Activated T-helper 17 cell treated with anti-CD3 and anti-CD28 coated beads, Interleukin-2, amount 50 U/mL, for 72 hours (primary cell): ENCODE data around the gene TRIM24. TPM values are rescaled to one million over a fixed set of nuclear protein-coding genes. Genes with fewer than 3 reads are reported as not detected.
"Not testable (repeated sequence)": the region's sequence is repeated elsewhere in the genome, so short reads cannot be mapped to it uniquely, and the experiment has no call there.

Experiments
- ATAC-seq: fragments of 150-1000 bp; cut with Tn5 transposase; replicated peaks from 2 replicates; pipeline ENCODE4 v1.10.0; 2021; ENCODE audit warnings: mild to moderate bottlenecking, moderate library complexity
- H3K27ac Mint-ChIP-seq: one replicate; pipeline ENCODE4 v1.8.0; 2022; ENCODE audit warnings: mixed read lengths
- H3K27me3 Mint-ChIP-seq: one replicate; pipeline ENCODE4 v1.8.0; 2022; ENCODE audit warnings: mixed read lengths
- H3K36me3 Mint-ChIP-seq: one replicate; pipeline ENCODE4 v1.8.0; 2022; ENCODE audit warnings: low read depth, mild to moderate bottlenecking, mixed read lengths
- H3K4me1 Mint-ChIP-seq: one replicate; pipeline ENCODE4 v1.8.0; 2022; ENCODE audit warnings: mixed read lengths
- H3K4me3 Mint-ChIP-seq: one replicate; pipeline ENCODE4 v1.8.0; 2022; ENCODE audit warnings: mild to moderate bottlenecking, mixed read lengths
- H3K9me3 Mint-ChIP-seq: one replicate; pipeline ENCODE4 v1.8.0; 2022; ENCODE audit warnings: mixed read lengths
- total RNA-seq, 2 donors: library from RNA; stranded (reverse); gene quantifications; one replicate each; pipeline ENCODE4 v1.2.3, GENCODE V29; 2022

TRIM24 gene
- total RNA-seq, 2 donors from 2014 or later, result 8.5 to 19.4 TPM

DNA sequence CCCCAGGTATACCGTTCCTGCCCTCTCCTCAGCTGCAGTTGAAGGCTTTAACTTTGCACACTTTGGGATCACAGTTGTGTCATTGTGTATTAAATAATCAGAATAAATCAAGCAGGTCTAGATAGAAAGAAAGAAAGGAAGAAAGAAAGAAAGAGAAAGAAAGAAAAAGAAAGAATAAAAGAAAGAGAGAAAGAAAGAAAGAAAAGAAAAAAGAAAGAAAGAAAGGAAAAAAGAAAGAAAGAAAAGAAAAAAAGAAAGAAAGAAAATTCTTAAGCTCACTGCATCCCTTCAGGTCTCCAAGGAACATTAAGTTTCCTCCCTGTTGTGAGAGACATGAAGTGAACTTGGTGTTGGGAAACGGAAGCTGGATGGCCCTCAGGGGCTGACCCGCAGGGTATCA lies 17.2 kb upstream of the TRIM24 start:
- H3K4me1 Mint-ChIP-seq, result no peaks in the 10 kb centered on the region
- H3K9me3 Mint-ChIP-seq, result no peaks in the 10 kb centered on the region
- no peaks in the 10 kb centered on the region for H3K27me3 Mint-ChIP-seq
- no peak for ATAC-seq
- H3K36me3 Mint-ChIP-seq, result no peaks in the 10 kb centered on the region
- no peak overlapping the region for H3K4me3 Mint-ChIP-seq
- H3K27ac Mint-ChIP-seq, result no peak overlapping the region

DNA sequence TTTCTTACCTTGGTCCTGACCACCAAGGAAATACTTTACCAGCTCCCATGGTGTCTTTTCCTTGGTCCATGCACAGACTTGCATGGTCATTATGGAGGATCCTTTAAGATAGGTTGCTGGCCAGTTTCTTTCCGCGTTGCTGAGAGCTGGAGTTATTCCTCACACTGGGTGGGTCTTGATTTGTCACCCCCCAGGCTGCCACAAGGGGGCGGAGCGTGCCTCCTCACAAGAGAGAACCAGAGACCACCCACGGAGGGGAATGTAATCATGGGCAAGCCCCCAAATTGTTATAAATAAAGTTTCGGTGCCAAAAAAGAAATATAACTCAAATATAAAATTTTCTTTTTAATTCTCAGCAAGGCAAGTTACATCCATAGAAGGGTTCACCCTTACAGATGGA lies 10.5 kb upstream of the TRIM24 start:
- H3K36me3 Mint-ChIP-seq, result no peaks in the 10 kb centered on the region
- no peak overlapping the region for H3K4me3 Mint-ChIP-seq
- no peaks in the 10 kb centered on the region for H3K4me1 Mint-ChIP-seq
- H3K27ac Mint-ChIP-seq, result no peak overlapping the region
- ATAC-seq, result no peak
- no peaks in the 10 kb centered on the region for H3K9me3 Mint-ChIP-seq
- peaks cover 3% of the 10 kb centered on the region for H3K27me3 Mint-ChIP-seq

DNA sequence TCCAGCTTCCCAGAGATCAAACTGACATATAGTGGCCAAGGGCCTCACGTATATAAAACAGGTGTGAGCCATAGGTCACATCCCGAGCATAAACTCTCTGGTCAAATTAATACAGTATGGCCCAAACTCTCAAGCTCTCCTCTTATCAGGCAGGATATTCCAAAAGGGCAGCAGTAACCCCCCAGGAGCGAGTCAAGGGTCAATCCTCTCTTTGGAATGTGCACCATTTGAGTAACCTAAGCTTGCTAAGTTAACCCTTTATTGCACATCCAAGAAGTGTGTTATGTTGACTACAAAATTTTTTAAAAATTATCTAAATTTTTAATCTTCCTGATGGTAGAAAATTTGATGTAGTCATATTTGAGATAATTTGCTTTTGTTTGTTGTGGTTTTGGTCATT lies 4.5 kb upstream of the TRIM24 start:
- H3K27me3 Mint-ChIP-seq, result peaks cover 7% of the 10 kb centered on the region
- H3K27ac Mint-ChIP-seq, result no peak overlapping the region
- no peak for ATAC-seq

DNA sequence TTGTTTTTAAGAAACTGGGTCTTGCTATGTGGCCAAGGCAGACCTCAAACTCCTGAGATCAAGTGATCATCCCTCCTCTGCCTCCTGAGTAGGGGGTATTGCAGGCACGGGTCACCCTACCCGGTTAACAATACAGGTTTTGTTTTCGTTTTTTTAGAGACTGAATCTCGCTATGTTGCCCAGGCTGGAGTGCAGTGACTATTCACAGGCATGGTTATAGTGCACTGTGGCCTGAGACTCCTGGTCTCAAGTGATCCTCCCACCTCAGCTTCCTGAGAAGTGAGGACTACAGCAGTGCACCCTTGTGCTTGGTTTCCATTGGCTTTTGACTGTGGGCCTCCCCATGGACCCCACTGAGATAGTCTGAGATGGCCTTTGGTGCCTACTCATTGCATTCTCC lies 3.8 kb upstream of the TRIM24 start:
- H3K27ac Mint-ChIP-seq, result no peak overlapping the region
- peaks cover 8% of the 10 kb centered on the region for H3K4me1 Mint-ChIP-seq
- H3K36me3 Mint-ChIP-seq, result peaks cover 3% of the 10 kb centered on the region
- H3K4me3 Mint-ChIP-seq, result no peak overlapping the region
- ATAC-seq, result no peak
- peaks cover 7% of the 10 kb centered on the region for H3K27me3 Mint-ChIP-seq
- no peaks in the 10 kb centered on the region for H3K9me3 Mint-ChIP-seq

More for the DNA sequence above, 4.5 kb upstream of the TRIM24 start:
- H3K4me1 Mint-ChIP-seq, result peaks cover 5% of the 10 kb centered on the region
- no peaks in the 10 kb centered on the region for H3K9me3 Mint-ChIP-seq
- H3K36me3 Mint-ChIP-seq, result no peaks in the 10 kb centered on the region
- H3K4me3 Mint-ChIP-seq, result no peak overlapping the region

DNA sequence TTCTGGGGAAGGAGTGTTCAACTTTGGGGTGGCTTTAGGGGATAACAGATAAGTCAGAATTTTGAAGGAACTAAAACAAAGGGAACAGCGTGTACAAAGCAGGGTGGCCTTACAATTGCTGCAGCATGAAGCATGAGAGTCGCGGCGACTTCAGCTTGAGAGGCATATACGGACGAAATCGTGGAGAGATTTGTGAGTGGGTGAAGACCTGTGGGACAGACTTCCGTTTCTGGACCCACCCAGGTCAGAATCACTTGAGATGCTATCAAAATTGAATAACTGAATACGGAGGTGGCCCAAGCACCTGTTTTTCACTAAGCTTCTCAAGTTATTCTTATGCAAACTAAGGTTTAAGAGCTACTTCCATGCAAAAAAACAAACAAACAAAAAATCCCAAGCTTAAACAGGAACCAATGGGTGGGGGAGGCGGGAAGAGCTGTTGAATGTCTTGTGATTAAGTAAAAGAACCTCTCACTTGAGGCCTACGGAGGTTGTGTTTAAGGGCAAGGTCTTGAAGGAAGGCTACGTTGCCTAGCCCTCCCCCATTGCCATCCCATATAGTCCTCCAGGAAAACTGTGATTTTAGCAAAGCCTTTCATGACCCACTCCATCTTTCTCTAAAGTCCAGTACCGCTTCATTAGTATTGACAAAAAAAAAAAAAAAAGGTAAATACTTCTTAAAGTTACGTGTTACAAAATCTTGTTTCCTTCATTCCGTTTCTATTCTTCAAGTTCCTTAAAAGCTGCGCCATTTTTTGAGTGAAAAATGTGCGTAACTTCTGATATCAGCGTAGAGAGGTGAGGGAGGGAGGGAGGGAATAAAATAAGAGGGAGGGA lies 1.3 kb upstream of the TRIM24 start:
- H3K9me3 Mint-ChIP-seq, result no peaks in the 10 kb centered on the region
- H3K36me3 Mint-ChIP-seq, result peaks cover 12% of the 10 kb centered on the region
- ATAC-seq, result no peak
- H3K27me3 Mint-ChIP-seq, result peaks cover 4% of the 10 kb centered on the region
- H3K4me3 Mint-ChIP-seq, result peak overlapping the region; percentile 80
- H3K27ac Mint-ChIP-seq, result no peak overlapping the region
- peaks cover 13% of the 10 kb centered on the region for H3K4me1 Mint-ChIP-seq

DNA sequence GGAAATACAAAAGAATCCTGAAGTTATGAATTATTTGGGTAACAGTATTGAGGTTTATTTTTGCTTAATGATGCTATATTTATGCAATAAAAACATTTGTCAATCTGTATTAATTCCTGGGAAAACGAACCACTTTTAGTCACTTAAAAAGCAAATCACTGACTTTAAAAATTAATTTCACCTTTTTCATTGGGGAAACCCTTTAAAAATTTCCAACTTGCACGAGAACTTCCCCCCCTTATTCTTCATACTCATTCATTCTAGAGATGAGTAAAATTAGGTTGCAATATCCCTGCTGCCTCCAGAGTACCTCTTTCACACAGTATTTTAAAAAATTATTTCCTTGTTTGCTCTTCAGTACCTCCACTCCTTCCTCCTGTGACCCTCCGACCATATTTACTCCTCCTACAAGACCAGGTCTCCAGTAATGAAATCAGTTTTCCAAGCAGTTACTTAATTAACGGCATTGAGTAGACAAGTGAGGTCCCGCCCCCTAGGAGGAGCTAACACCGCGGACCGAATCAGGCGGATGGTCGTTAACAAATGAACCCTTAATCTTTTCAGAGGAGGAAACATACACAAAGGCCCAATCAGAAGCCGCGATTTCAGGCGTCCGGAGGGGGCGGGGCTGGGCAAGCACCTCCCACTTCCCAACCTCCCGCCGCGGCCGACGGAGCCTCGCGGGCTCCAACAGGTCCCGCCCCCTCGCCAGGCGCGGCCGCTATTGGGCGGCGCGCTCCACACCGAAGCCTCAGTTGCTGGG lies 465 bp upstream of the TRIM24 start:
- peaks cover 4% of the 10 kb centered on the region for H3K27me3 Mint-ChIP-seq
- peak overlapping the region; percentile 80 for H3K4me3 Mint-ChIP-seq
- peaks cover 12% of the 10 kb centered on the region for H3K36me3 Mint-ChIP-seq
- peak overlapping the region; percentile 61 for H3K27ac Mint-ChIP-seq
- H3K4me1 Mint-ChIP-seq, result peaks cover 13% of the 10 kb centered on the region
- H3K9me3 Mint-ChIP-seq, result no peaks in the 10 kb centered on the region
- peak; percentile 89 for ATAC-seq

DNA sequence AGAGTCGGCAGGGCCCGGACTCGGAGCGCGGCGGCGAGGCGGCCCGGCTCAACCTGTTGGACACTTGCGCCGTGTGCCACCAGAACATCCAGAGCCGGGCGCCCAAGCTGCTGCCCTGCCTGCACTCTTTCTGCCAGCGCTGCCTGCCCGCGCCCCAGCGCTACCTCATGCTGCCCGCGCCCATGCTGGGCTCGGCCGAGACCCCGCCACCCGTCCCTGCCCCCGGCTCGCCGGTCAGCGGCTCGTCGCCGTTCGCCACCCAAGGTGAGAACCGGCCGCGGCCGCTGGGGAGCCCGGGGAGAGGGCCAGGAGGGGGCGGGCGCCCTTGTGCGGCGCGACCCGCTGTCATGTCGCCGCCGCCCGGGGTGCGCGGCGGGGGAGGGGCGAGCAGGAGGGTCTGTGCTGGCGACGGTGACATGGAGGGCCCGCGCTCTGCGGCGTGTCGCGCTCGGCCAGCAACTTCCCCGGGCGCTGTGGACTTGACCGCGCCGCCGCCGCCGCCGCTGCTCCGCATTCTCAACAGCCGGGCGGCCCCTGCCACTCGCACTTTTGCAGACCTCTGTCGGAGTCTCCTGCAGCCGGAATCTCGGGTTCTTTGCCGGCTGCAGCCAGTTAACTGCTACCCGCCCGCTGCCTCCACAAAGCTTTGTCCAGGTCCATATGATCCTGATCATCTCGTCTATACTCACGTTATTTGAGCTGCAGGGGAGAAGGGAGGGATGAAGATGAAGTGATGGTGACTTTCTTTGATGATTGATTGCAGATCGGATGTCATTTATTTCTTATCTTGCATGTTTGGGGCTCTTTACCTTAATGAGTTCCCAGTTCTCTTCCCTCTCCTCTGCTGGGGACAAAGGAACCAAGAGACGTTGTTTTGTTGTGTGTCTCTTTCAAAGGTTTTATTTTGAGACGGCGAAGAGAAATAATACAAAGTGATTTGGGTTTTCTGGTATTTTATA lies 869 bp downstream of the TRIM24 start:
- peak overlapping the region; percentile 98 for H3K4me3 Mint-ChIP-seq
- H3K4me1 Mint-ChIP-seq, result peaks cover 13% of the 10 kb centered on the region
- H3K36me3 Mint-ChIP-seq, result peaks cover 12% of the 10 kb centered on the region
- peak; percentile 16 for ATAC-seq
- H3K9me3 Mint-ChIP-seq, result no peaks in the 10 kb centered on the region
- peak overlapping the region; percentile 89 for H3K27ac Mint-ChIP-seq
- H3K27me3 Mint-ChIP-seq, result peaks cover 4% of the 10 kb centered on the region

DNA sequence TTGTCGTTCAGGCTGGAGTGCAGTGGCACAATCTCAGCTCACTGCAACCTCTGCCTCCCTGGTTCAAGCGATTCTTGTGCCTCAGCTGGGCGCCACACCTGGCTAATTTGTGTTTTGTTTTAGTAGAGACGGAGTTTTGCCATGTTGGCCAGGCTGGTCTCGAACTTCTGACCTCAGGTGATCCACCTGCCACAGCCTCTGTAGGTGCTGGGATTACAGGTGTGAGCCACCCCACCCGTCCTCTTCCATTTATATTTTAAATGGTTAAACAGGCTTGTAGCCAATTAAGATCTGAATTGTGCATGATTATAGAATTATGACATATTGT lies 3.2 kb downstream of the TRIM24 start:
- not testable (repeated sequence) for ATAC-seq, H3K27ac Mint-ChIP-seq, H3K27me3 Mint-ChIP-seq, H3K9me3 Mint-ChIP-seq
- Mint-ChIP-seq H3K36me3 (peaks cover 12% of the 10 kb centered on the region), H3K4me3 (peak overlapping the region; percentile 46), H3K4me1 (peaks cover 17% of the 10 kb centered on the region)

DNA sequence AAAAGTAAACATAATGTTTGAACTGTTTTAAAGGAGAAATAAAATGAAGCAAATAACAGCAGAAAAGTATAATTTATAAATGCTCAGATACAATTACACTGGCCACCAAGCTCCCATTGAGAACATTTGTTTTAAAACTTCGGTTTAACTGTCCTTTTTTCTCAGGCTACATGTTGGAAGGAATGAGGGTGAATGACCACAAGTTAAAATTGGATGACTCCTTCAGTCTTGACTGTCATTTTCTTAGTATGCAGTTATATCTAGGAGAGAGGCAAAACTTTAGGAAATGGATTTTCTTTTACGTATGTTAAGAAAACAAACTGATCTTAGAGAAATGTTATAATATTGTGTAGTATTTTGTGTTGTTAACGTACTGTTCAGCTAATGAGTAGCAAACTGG lies 5.0 kb downstream of the TRIM24 start:
- Mint-ChIP-seq H3K4me1 (peaks cover 11% of the 10 kb centered on the region), H3K27ac (no peak overlapping the region), H3K9me3 (no peaks in the 10 kb centered on the region), H3K36me3 (peaks cover 12% of the 10 kb centered on the region), H3K27me3 (no peaks in the 10 kb centered on the region), H3K4me3 (no peak overlapping the region)
- ATAC-seq, result no peak

DNA sequence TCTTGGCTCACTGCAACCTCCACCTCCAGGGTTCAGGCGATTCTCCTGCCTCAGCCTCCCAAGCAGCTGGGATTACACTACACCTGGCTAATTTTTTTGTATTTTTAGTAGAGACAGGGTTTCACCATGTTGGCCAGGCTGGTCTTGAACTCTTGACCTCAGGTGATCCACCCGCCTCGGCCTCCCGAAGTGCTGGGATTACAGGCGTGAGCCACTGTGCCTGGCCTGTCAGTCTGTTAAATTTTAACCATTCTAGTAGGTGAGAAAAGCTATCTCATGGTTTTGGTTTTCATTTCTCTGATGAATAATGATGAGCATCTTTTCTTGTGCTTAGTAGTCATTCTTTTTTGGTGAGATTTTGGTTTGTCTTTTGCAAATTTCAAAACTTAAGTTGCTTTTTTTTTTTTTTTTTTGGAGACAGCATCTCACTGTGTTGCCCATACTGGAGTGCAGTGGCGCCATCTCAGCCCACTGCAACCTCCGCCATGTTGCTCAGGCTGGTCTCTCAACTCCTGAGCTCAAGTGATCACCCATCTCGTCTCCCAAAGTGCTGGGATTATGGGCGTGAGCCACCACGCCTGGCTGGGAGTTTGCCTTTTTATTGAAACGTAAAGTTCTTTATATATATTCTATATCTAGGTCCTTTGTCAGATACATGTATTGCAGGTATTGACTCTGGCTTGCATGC lies 6.2 kb downstream of the TRIM24 start:
- H3K27me3 Mint-ChIP-seq, H3K27ac Mint-ChIP-seq, H3K9me3 Mint-ChIP-seq, H3K4me3 Mint-ChIP-seq, H3K36me3 Mint-ChIP-seq: not testable (repeated sequence)
- peaks cover 13% of the 10 kb centered on the region for H3K4me1 Mint-ChIP-seq
- ATAC-seq, result peak; percentile 56

DNA sequence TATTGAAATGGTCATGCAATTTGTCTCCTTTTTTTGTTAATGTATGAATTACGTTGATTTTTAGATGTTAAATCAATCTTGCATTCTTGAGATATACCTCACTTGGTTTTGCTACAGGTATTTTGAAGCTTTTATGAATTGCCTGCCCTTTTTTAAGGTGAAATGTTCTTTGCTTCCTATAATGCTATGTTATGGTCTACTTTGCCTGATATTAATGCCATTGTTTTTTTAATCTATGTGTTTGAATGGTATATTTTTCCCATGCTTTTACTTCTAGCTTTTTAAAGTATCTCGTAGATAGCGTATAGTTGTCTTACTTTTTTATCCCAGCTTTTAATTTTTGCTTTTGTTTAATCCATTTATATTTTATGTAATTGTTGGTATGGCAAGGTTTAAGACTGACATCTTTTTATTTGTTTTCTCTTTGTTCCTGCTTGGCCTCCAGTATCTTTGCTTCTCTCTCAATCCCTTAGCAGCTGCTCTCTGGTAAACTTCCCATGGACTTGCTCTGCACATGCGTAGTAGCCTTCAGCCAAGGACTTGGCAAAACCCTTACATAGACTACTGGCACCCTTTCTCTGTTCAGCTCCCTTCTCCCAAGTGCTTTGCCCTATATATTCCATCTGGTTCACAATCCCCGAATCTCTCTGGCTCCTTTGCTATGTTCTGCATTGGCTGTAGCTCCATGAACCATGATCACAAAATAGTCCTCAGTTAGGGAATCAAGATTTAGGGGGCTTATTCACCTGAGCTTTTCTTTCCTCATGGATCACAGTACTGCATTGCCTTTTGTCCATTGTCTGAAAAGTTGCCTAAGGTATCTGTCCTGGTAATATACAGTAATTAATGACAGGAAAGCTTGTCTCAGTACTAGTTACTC lies 8.4 kb downstream of the TRIM24 start:
- Mint-ChIP-seq H3K27me3 (no peaks in the 10 kb centered on the region), H3K36me3 (peaks cover under 1% of the 10 kb centered on the region), H3K9me3 (no peaks in the 10 kb centered on the region), H3K4me1 (peaks cover 12% of the 10 kb centered on the region), H3K27ac (no peak overlapping the region), H3K4me3 (no peak overlapping the region)
- no peak for ATAC-seq

DNA sequence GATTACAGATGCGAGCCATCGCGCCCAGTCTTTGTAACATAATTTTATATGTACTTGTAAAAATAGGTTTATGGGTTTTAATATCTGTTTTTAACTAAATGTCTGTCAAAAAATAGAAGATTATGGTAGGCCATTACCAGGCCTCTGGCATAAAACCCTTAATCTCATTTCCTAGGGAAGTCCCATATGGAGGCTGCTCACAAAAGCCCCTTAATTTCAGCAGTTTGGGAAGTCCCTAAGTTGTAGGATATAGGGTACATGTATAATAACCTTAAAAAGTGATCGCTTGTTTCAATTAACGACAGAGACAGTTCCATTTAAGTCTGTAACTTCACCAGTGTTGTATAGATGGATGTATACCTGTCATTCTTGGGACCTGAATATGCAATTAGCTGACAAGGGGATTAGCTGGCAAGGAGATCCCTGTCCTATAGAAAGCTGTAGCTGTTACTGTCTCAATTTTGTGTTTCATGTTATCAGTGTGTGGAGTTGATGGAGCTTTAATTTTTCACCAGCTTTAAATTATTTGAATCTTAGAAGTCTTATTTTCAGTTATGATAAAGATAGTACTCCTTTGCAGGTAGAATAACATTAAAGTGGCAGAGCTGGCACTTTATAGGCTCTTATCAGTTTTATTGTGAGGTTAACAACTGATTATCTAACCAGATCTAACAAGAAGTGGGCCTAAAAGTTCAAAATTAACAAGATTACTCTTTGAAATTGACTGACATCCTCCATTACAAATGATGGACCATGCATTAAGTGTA lies 10.5 kb downstream of the TRIM24 start:
- Mint-ChIP-seq H3K27me3 (no peaks in the 10 kb centered on the region), H3K9me3 (no peaks in the 10 kb centered on the region), H3K27ac (no peak overlapping the region), H3K4me3 (no peak overlapping the region), H3K4me1 (peaks cover 19% of the 10 kb centered on the region), H3K36me3 (no peaks in the 10 kb centered on the region)
- no peak for ATAC-seq
